ENCODE measurements around the gene DDIT4.

DDIT4 gene

DNA sequence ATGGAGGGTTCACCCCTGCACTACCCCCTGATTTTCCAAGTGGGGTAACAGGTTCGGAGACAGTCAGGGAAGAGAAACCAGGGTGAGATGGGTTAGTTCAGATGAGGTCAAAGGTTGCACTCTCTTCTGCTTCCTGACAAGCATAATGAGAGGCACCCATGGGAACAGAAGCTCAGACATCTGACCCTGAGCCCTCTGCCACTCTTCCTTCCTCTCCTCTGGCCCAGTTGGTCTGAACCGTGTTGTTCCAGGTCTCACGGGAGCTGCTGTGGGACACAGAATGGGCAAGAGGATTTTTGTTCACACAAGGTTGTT is 42.6 kb downstream of the DDIT4 start:
- in situ Hi-C loops (cut with MboI; ENCODE audit: low sequenced_read_pairs), result no loop called here

- in situ Hi-C loops (cut with MboI; ENCODE audit: low sequenced_read_pairs), result no loop called here
These were observed 43.2 kb downstream of the DDIT4 start for GRCh38 chr10:72316748-72317435.

DNA sequence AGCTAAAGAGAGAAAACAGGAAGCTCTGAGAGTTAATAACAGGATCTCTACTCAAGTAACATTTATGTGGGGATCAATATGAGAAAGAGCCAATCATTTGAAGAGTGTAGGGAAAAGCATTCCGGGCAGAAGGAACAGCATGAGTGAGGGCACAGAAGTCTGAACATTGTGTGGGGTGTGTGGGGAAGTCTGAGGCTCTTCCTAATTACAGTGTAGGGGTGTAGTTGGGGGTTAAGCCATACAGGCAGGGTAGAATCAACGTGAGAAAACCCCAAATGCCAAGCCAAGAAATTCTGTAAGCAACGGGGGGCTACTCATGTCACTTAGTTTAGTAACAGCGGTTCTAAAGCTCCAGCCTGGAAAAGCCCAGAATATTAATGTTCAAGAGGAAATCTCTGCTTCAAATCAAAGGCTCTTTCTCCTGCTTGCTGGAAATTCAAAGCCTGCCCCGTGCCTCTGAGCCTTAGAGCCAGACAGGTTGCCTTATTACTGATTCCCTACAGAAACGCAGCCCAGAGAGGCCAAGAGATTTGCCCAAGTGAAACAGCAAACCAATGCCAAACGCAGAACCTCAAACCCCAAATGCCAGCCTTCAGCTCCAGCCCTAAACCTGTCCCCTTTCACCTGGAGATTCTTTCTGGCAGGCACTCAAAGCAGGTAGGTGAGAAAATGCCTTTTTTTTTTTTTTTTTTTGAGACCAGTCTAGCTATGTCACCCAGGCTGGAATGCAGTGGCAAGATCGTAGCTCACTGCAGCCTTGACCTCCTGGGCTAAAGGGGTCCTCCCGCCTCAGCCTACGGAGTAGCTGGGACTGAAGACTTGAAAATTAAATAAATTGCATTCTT is 44.9 kb downstream of the DDIT4 start:
- in situ Hi-C loops (cut with MboI; ENCODE audit: low sequenced_read_pairs), result no loop called here

DNA sequence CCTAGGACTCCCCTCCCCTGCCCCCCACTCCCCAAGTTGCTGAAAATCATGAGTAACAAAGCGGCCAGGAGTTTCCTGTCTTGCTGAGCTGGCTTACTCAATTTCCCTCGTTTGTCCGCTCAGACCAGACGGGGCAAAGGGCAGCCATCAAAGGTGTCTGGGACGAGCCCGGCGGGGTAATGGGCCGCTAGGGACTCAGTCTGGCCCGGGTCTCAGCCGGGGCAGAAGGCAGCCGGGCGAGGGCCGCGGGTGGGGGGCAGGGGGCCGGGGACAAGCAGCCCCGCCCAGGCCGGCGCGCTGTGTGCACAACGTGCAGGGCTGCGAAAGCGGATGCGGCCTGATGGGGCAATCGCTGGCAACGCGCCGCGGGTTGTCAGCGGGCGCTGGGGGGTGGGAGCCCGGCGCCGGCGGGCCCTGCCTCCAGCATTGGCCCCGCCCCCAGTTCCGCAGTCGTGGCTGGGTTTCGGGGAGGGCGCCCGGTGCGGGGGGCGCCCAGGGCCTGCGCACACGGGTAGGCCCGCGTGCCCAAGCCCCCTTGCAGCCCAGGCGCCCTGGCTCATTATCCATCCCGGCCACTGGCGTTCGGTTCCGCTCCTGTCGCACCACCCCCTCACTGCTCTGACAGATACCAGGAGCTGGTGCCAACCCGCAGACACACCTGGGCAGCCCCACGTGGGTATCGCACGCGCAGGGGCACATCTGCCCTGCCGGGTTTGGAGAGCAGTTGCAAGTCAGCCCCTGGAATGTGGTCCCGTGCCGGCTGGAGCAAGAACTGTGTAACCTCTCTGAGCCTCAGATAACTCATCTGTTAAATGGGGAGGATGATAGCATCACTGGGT is 45.9 kb downstream of the DDIT4 start:
- in situ Hi-C loops (cut with MboI; ENCODE audit: low sequenced_read_pairs), result loop anchor here (10.0 kb wide), 1 partner anchor 185 kb away; no protein-coding TSS in a partner anchor

DNA sequence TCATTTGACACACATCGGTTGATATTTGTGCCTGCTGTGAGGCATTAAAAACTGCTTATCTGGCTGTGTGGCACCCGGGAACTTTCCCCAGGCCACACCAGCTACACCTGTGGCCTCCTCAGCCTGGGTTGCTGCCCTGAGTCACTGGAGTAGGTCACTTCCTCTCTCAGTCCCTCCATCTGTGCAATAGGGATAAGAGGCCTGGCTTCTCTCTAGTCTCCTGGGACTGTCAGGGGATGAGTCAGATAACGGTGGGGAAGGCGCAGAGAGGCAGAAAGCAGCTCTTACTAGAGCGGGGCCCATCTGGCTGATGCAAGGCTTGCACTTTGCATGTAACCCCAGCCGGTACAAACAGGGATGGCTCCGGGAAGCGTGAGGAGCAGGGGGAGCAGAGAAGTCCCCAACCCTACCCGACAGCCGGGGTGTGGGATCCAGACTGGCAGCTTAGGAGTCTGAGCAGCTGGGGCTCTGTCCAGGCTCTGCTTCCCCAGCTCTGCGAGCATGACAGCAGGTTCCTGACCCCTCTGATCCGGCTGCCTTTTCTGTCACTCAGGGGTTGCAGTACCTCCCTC is 47.0 kb downstream of the DDIT4 start:
- in situ Hi-C loops (cut with MboI; ENCODE audit: low sequenced_read_pairs), result loop anchor here (10.0 kb wide), 1 partner anchor 186 kb away; no protein-coding TSS in a partner anchor

DNA sequence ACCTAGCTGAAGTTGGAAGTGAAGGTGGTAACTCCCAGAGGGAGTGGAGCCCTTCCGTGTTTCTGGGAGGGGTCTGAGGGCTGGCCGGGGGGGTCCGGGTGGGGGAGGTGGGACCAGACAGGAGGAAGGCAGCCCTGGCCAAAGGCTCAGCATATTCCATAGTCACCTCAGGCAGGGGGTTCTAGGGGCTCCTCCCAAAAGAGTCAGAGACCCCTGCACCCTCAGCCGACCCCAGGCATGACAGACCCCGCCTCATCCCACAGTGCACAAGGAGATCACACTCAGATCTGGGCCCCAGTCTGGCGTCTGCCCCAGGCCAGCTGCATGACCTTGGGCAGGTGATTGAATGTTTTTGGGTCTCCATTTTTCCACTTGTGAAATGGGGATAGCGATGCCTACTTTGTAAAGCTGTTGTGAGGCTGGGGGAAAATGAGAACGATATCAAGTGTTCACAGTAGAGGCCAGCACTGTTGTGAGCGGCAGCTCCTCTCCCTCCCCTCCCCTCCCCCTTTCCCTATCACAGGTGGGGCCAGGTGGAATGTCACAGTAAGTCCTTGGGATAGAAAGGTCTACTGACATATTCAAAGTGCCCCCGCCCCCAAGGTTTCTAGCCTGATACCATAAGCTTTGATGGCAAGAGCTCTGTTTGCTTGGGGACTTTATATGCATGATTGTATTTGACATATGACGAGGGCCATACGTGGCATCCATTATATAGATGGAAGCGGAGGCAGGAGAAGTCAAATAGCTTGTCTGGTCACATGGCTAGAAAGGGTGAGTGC is 47.7 kb downstream of the DDIT4 start:
- in situ Hi-C loops (cut with MboI; ENCODE audit: low sequenced_read_pairs), result loop anchor here (10.0 kb wide), 1 partner anchor 187 kb away; no protein-coding TSS in a partner anchor

- in situ Hi-C loops (cut with MboI; ENCODE audit: low sequenced_read_pairs), result loop anchor here (10.0 kb wide), 1 partner anchor 187 kb away; no protein-coding TSS in a partner anchor
These were observed 48.2 kb downstream of the DDIT4 start for GRCh38 chr10:72322030-72322279.

GRCh38 chr10:72322280-72323058 is 48.7 kb downstream of the DDIT4 start:
- in situ Hi-C loops (cut with MboI; ENCODE audit: low sequenced_read_pairs), result loop anchor here (10.0 kb wide), 1 partner anchor 188 kb away; no protein-coding TSS in a partner anchor

GRCh38 chr10:72323108-72323749 is 49.5 kb downstream of the DDIT4 start:
- in situ Hi-C loops (cut with MboI; ENCODE audit: low sequenced_read_pairs), result loop anchor here (10.0 kb wide), 1 partner anchor 188 kb away; no protein-coding TSS in a partner anchor

- in situ Hi-C loops (cut with MboI; ENCODE audit: low sequenced_read_pairs), result loop anchor here (10.0 kb wide), 1 partner anchor 189 kb away; no protein-coding TSS in a partner anchor
These were observed 50.1 kb downstream of the DDIT4 start for GRCh38 chr10:72323771-72324191.
